Progenitor cell of endocrine pancreas (in vitro differentiated cells): ENCODE results near the gene PHF24. TPM values are rescaled to one million over a fixed set of nuclear protein-coding genes. Genes with fewer than 3 reads are reported as not detected.
"Not testable (repeated sequence)": the region's sequence is repeated elsewhere in the genome, so short reads cannot be mapped to it uniquely, and the experiment has no call there.

Source experiments
- DNase-seq: peaks from one replicate; pipeline ENCODE4 v3.0.0; 2021; ENCODE audit warnings: low spot score; ENCODE audit not compliant: unreplicated experiment
- H3K27ac Mint-ChIP-seq: 2 replicates; pipeline ENCODE4 v1.8.0; 2021; ENCODE audit warnings: mild to moderate bottlenecking, moderate library complexity, mixed read lengths
- H3K27me3 Mint-ChIP-seq: 2 replicates; pipeline ENCODE4 v1.8.0; 2021; ENCODE audit warnings: mixed read lengths
- H3K36me3 Mint-ChIP-seq: 2 replicates; pipeline ENCODE4 v1.8.0; 2022; ENCODE audit warnings: mixed read lengths; ENCODE audit not compliant: insufficient read depth
- H3K4me1 Mint-ChIP-seq: 2 replicates; pipeline ENCODE4 v1.8.0; 2021; ENCODE audit warnings: low read depth, mixed read lengths
- H3K4me3 Mint-ChIP-seq: 2 replicates; pipeline ENCODE4 v1.8.0; 2021; ENCODE audit warnings: low read depth, mild to moderate bottlenecking, moderate library complexity, mixed read lengths
- H3K9me3 Mint-ChIP-seq: 2 replicates; pipeline ENCODE4 v1.8.0; 2021; ENCODE audit warnings: low read depth, mixed read lengths
- total RNA-seq: library from RNA; stranded (reverse); gene quantifications from 2 replicates; pipeline ENCODE4 v1.2.1, GENCODE V29; 2021
- TF ChIP-seq, protein P1 (sequence below): fragments of 200-600 bp; sonication (generic); IDR thresholded peaks from one replicate; pipeline ENCODE4 v1.5.0; 2021; ENCODE audit warnings: antibody characterized with exemption, mild to moderate bottlenecking; ENCODE audit not compliant: unreplicated experiment

The PHF24 gene
- total RNA-seq, 1 donor from 2014 or later = 0.29 TPM

DNA sequence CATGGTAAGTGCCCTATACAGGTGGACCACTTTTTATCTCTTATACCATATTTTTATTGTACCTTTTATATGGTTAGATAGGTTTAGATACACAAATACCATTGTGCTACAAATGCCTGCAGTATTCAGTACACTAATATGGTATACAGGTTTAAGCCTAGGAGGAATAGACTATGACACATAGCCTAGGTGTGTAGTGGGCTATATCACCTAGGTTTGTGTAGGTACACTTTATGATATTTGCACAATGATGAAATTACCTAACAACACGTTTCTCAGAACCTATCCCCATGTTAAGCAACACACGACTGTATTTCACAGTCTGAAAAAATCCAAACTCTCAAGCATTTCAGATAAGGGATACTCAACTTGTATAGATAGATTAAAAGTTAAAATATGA is 9.6 kb upstream of the PHF24 start:
- Mint-ChIP-seq H3K4me1 (peaks cover 8% of the 10 kb centered on the region), H3K36me3 (no peaks in the 10 kb centered on the region), H3K27ac (no peak overlapping the region), H3K4me3 (no peak overlapping the region), H3K9me3 (peaks cover 8% of the 10 kb centered on the region), H3K27me3 (peaks cover 4% of the 10 kb centered on the region)
- TF ChIP-seq, protein P1, sequence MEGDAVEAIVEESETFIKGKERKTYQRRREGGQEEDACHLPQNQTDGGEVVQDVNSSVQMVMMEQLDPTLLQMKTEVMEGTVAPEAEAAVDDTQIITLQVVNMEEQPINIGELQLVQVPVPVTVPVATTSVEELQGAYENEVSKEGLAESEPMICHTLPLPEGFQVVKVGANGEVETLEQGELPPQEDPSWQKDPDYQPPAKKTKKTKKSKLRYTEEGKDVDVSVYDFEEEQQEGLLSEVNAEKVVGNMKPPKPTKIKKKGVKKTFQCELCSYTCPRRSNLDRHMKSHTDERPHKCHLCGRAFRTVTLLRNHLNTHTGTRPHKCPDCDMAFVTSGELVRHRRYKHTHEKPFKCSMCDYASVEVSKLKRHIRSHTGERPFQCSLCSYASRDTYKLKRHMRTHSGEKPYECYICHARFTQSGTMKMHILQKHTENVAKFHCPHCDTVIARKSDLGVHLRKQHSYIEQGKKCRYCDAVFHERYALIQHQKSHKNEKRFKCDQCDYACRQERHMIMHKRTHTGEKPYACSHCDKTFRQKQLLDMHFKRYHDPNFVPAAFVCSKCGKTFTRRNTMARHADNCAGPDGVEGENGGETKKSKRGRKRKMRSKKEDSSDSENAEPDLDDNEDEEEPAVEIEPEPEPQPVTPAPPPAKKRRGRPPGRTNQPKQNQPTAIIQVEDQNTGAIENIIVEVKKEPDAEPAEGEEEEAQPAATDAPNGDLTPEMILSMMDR = no peak
- DNase-seq = no peak

DNA sequence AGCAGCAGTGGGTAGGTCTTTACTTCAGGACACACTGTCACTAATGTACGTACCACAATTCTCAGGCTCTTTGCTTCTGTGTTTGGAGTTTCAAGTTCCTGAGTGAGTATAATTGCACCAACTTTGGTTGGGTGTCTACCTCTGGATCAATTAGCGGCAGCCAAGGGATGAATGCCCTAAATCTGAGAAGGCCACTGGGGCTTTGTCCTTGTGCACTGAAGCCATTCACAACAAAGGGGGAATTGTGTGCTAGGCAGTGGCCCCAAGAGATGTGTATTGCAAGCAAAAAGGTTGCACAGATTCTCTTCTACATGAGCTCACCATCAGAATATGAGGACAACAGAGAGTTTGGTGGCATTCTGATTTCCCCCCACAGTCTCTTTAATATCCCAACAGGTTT is 3.9 kb upstream of the PHF24 start:
- Mint-ChIP-seq H3K4me3 (no peak overlapping the region), H3K27ac (no peak overlapping the region), H3K36me3 (no peaks in the 10 kb centered on the region), H3K4me1 (peaks cover 12% of the 10 kb centered on the region), H3K27me3 (peaks cover 28% of the 10 kb centered on the region), H3K9me3 (peaks cover 8% of the 10 kb centered on the region)
- TF ChIP-seq, protein P1 = no peak
- DNase-seq = no peak

DNA sequence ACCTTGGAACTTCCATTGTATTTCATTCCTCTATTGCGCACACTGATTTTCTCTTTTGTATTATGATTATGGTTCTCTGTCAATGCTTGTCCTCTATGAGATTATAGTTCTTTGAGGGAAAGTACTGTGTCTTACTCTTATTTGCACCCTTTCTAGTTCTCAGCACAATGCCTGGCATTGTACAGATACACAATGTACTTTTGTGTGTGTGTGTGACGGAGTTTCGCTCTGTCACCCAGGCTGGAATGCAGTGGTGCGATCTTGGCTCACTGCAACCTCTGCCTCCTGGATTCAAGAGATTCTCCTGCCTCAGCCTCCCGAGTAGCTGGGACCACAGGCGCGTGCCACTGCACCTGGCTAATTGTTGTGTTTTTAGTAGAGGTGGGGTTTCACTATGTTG is 2.0 kb upstream of the PHF24 start:
- not testable (repeated sequence) for H3K4me1 Mint-ChIP-seq, H3K27ac Mint-ChIP-seq, H3K36me3 Mint-ChIP-seq, H3K4me3 Mint-ChIP-seq, H3K9me3 Mint-ChIP-seq, DNase-seq
- H3K27me3 Mint-ChIP-seq = peaks cover 46% of the 10 kb centered on the region

DNA sequence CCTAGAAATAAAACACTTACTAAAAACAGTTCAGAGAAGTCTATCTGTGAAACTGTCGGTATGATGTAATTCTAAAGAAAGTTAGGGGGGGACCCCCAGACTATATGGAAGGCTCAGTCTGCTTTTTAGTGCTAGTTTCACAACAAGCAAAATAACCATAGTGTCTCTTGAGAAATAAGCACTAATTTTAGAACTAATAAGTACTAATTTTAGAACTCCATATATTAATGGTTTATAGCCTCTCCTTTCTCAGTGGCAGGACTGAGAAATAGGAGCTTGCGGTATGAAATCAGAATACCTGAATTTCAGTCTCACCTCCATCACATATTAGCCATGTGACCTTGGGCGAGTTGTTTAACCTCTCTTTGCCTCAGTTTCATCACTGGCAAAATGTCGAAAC is 1.4 kb upstream of the PHF24 start:
- Mint-ChIP-seq H3K4me3 (peak overlapping the region; percentile 69), H3K36me3 (no peaks in the 10 kb centered on the region)

DNA sequence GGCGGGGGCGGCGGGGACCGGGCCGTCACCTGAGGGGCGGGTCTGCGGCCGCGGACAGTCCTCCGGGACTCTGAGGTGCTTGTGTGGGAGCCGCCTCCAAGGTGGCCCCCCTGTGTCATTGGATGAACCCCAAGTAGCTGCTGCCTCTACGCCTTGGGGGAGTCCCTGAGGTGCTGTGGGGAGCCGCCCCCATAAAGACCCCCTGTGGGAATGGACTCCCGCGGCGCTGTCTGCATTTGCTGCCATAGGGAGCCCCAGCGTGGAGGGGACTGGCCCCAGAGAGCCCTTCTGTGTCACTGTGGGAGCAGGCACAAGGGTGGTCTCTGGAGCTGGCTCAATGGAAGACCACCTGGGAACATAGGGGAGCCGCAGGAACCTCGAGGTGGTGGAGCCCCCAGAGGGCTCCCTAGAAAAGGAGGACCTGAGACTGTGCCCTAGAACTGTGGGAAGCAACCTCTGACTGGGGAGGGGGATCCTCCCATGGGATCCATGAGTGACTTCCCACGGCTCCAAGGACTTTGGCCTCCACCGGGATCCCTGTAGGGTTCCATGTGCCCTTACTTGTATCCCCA is 412 bp downstream of the PHF24 start:
- Mint-ChIP-seq H3K36me3 (no peaks in the 10 kb centered on the region), H3K9me3 (no peaks in the 10 kb centered on the region), H3K27me3 (peaks cover 63% of the 10 kb centered on the region), H3K4me1 (peaks cover 4% of the 10 kb centered on the region), H3K27ac (no peak overlapping the region), H3K4me3 (peak overlapping the region; percentile 62)
- DNase-seq = no peak
- TF ChIP-seq, protein P1 = no peak

More for the DNA sequence above, 1.4 kb upstream of the PHF24 start:
- Mint-ChIP-seq H3K4me1 (peaks cover 4% of the 10 kb centered on the region), H3K9me3 (peaks cover 7% of the 10 kb centered on the region), H3K27me3 (peaks cover 52% of the 10 kb centered on the region), H3K27ac (no peak overlapping the region)
- no peak for DNase-seq
- TF ChIP-seq, protein P1 = no peak

DNA sequence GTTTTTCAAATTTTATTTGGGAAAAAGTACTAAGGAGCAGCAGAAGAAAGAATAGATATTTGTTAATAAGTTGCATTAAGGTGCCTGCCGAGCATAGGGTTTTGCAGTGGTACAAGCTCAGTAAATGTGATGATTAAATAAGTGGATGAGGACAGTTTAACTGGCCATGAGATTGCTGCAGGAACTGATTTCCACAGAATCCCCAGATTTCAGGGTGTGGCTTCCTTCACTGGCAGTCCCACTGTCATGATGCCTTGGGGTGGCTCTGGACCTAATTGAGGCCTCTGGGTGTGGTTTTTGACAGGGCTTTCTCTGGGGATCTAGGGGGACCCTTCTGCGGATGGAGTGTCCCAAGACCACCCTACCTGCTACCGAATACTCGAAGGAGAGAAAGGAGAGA is 1.4 kb downstream of the PHF24 start:
- H3K4me3 Mint-ChIP-seq = no peak overlapping the region
- DNase-seq = no peak
- no peaks in the 10 kb centered on the region for H3K36me3 Mint-ChIP-seq
- TF ChIP-seq, protein P1 = no peak
- H3K27me3 Mint-ChIP-seq = peaks cover 67% of the 10 kb centered on the region
- H3K9me3 Mint-ChIP-seq = no peaks in the 10 kb centered on the region
- H3K27ac Mint-ChIP-seq = no peak overlapping the region
- peaks cover 3% of the 10 kb centered on the region for H3K4me1 Mint-ChIP-seq
